Chondrocyte (in vitro differentiated cells): ENCODE data around the gene FOXF1. TPM values are rescaled to one million over a fixed set of nuclear protein-coding genes. Genes with fewer than 3 reads are reported as not detected.

Experiments
- DNase-seq: peaks from one replicate; pipeline ENCODE4 v3.0.0; 2021; ENCODE audit warnings: mixed read lengths, low spot score
- H3K27ac Mint-ChIP-seq: one replicate; pipeline ENCODE4 v1.8.0; 2021; ENCODE audit warnings: mild to moderate bottlenecking, moderate library complexity, mixed read lengths; ENCODE audit not compliant: unreplicated experiment
- H3K27me3 Mint-ChIP-seq: 2 replicates; pipeline ENCODE4 v1.8.0; 2021; ENCODE audit warnings: low read depth, mixed read lengths
- H3K36me3 Mint-ChIP-seq: 2 replicates; pipeline ENCODE4 v1.8.0; 2021; ENCODE audit warnings: low read depth, mixed read lengths
- H3K4me1 Mint-ChIP-seq: 2 replicates; pipeline ENCODE4 v1.8.0; 2021; ENCODE audit warnings: low read depth, mild to moderate bottlenecking, mixed read lengths
- H3K4me3 Mint-ChIP-seq: one replicate; pipeline ENCODE4 v1.8.0; 2021; ENCODE audit warnings: mild to moderate bottlenecking, moderate library complexity, mixed read lengths; ENCODE audit not compliant: unreplicated experiment
- H3K9me3 Mint-ChIP-seq: 2 replicates; pipeline ENCODE4 v1.8.0; 2021; ENCODE audit warnings: low read depth, mixed read lengths
- CTCF ChIP-seq: fragments of 200-600 bp; sonication (generic); IDR thresholded peaks from 2 replicates; pipeline ENCODE4 v1.5.0; 2021; ENCODE audit warnings: antibody characterized with exemption, mild to moderate bottlenecking, moderate library complexity
- total RNA-seq: library from RNA; stranded (reverse); gene quantifications from 3 replicates; pipeline ENCODE4 v1.2.1, GENCODE V29; 2021

Gene FOXF1
- total RNA-seq, 1 donor from 2014 or later, result not detected

GRCh38 chr16:86505185-86505898 is 5.0 kb upstream of the FOXF1 start:
- no peak overlapping the region for H3K4me3 Mint-ChIP-seq
- no peak for TF ChIP-seq CTCF
- H3K4me1 Mint-ChIP-seq, result peaks cover 20% of the 10 kb centered on the region
- peaks cover 78% of the 10 kb centered on the region for H3K27me3 Mint-ChIP-seq
- H3K27ac Mint-ChIP-seq, result no peak overlapping the region
- H3K36me3 Mint-ChIP-seq, result no peaks in the 10 kb centered on the region
- H3K9me3 Mint-ChIP-seq, result no peaks in the 10 kb centered on the region
- no peak for DNase-seq

DNA sequence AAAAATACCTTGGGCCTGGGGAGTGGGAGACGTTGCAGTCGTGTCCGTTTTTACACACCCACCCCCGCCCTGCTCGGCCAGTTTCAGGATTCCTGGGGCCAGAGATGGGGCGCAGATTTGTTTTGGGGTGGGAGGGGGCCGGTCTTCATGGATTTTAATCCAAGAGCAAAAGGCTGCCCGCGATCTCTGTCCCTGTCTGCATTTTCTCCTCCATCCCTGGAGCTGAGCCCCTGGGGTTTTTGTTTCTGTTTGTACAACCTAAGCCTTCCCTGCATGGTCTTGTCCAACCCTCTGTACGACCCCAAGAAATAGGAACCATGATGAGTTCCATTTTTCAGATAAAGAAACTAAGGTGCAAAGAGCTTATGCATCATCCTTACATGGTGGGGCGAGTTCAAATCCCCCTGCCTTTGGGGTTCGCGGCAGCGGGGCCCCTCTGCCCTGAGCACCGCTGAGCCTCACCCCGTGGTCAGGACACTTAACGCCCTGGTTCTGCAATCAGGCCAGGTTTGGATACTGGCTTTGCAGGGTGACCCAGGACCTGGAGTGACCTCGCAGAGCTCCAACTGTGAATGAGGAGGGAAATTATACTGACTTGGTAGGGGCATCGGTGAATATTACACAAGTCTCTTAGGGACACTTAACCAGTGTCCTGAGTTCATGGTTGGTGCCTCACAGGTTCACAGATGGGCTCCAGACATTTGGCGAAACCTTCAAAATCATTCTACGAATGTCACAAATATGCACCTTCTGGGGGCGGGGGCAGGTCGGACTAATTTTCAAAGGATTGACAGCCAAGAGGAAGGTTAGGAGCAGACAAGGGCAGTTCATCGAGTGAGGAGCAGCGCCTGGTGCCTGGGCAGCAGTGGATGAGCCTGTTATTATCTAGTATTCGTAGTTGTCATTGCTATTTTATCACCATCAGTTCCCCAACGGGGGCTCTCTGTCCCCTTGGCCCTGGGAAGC is 4.1 kb upstream of the FOXF1 start:
- Mint-ChIP-seq H3K4me1 (peaks cover 22% of the 10 kb centered on the region), H3K9me3 (no peaks in the 10 kb centered on the region), H3K4me3 (no peak overlapping the region), H3K36me3 (no peaks in the 10 kb centered on the region), H3K27me3 (peaks cover 72% of the 10 kb centered on the region), H3K27ac (no peak overlapping the region)
- no peak for TF ChIP-seq CTCF
- DNase-seq, result no peak

DNA sequence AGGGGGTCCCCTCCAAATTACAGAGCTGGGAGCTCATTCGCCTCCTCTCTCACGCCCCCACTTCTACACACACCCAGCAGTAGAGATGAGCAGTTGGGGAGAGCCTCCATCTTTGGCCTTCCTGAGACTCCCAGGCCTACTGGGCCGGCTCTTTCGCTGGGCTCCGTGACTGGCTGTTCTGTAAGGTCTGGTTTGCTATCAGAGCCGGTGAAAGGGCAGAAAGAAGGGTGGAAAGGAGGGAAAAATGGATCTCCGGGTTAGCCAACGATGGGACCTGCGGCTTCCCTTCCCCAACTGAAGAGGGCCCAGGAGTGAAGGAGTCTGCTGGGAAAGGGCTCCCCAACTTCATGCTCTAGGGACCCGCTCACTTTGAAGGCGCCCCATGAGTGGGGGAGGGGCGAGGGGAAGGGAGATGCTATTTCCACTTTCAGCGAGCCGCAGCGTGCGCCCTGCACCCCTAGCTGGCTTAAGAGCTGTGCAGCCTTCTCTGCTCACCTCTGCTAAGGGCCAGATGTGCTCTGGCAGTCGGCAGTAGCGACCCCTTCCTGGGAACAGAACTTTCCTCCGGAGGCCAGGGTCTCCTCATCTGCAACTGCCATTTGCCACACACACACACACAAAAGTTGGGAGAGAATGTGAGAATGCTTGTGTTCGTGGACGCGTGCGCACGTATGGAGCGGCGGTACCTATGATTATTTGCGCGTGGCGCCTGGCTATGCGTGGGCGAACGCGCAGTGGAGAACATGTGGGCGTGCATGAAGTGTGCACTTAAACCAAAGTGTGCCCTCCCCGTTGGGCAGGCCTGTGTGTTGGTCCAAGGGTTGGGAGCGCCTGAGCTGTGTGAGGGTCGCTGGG is 2.9 kb upstream of the FOXF1 start:
- DNase-seq, result no peak
- Mint-ChIP-seq H3K27ac (no peak overlapping the region), H3K36me3 (no peaks in the 10 kb centered on the region), H3K4me1 (peaks cover 22% of the 10 kb centered on the region), H3K9me3 (no peaks in the 10 kb centered on the region), H3K4me3 (no peak overlapping the region), H3K27me3 (peaks cover 65% of the 10 kb centered on the region)
- TF ChIP-seq CTCF, result no peak

- DNase-seq, result no peak
- Mint-ChIP-seq H3K4me1 (peaks cover 22% of the 10 kb centered on the region), H3K36me3 (no peaks in the 10 kb centered on the region), H3K27ac (no peak overlapping the region), H3K9me3 (no peaks in the 10 kb centered on the region), H3K27me3 (peaks cover 63% of the 10 kb centered on the region), H3K4me3 (no peak overlapping the region)
- TF ChIP-seq CTCF, result no peak
These were observed 2.0 kb upstream of the FOXF1 start for GRCh38 chr16:86508028-86508946.
